GM12878 (cell line): ENCODE measurements around the gene CCDC191.

Experiments
- CHD2 ChIP-seq: IDR thresholded peaks from 2 replicates; pipeline ENCODE4 v1.6.1; 2011; ENCODE audit warnings: low read depth, low read length, improper control_type of control experiment, borderline replicate concordance
- MEF2A ChIP-seq: IDR thresholded peaks from 2 replicates; pipeline ENCODE4 v1.6.1; 2011; ENCODE audit warnings: low read depth, mild to moderate bottlenecking, low read length, moderate library complexity; ENCODE audit not compliant: insufficient read depth
- POLR2A ChIP-seq: IDR thresholded peaks from 2 replicates; pipeline ENCODE4 v1.6.1; 2011; ENCODE audit warnings: low read depth, mild to moderate bottlenecking, low read length
- POLR2AphosphoS5 ChIP-seq: IDR thresholded peaks from 2 replicates; pipeline ENCODE4 v1.6.1; 2011; ENCODE audit warnings: mild to moderate bottlenecking, low read length, inconsistent platforms
- RFX5 ChIP-seq: IDR thresholded peaks from 2 replicates; pipeline ENCODE4 v1.6.1; 2011; ENCODE audit warnings: low read depth, low read length, improper control_type of control experiment
- SP1 ChIP-seq: IDR thresholded peaks from one replicate; pipeline ENCODE4 v1.6.1; 2011; ENCODE audit warnings: low read depth, low read length
- TF ChIP-seq, protein P1 (sequence below), 3 experiments: IDR thresholded peaks in 2 of 3; conservative IDR thresholded peaks in 1 of 3; 2 replicates each; pipeline ENCODE4 v1.5.1; 2011; ENCODE audit warnings: low read depth in 3 of 3, low read length in 3 of 3, mild to moderate bottlenecking in 3 of 3, control low read depth in 2 of 3, moderate library complexity in 2 of 3, inconsistent platforms in 1 of 3, mixed read lengths in 1 of 3; ENCODE audit not compliant: control insufficient read depth in 2 of 3, insufficient read depth in 1 of 3; ENCODE audit errors: extremely low read depth in 1 of 3

- TF ChIP-seq, protein P1, sequence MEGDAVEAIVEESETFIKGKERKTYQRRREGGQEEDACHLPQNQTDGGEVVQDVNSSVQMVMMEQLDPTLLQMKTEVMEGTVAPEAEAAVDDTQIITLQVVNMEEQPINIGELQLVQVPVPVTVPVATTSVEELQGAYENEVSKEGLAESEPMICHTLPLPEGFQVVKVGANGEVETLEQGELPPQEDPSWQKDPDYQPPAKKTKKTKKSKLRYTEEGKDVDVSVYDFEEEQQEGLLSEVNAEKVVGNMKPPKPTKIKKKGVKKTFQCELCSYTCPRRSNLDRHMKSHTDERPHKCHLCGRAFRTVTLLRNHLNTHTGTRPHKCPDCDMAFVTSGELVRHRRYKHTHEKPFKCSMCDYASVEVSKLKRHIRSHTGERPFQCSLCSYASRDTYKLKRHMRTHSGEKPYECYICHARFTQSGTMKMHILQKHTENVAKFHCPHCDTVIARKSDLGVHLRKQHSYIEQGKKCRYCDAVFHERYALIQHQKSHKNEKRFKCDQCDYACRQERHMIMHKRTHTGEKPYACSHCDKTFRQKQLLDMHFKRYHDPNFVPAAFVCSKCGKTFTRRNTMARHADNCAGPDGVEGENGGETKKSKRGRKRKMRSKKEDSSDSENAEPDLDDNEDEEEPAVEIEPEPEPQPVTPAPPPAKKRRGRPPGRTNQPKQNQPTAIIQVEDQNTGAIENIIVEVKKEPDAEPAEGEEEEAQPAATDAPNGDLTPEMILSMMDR (IDR thresholded peaks at IDR 0.05 in 2 of 3, conservative IDR thresholded peaks at IDR 0.05 in 1 of 3; ENCODE audit: control insufficient read depth in 2 of 3, extremely low read depth in 1 of 3, insufficient read depth in 1 of 3, low read depth in 3 of 3, low read length in 3 of 3), result no peak
- TF ChIP-seq POLR2AphosphoS5 (no peak), SP1 (no peak), POLR2A (no peak), CHD2 (no peak), MEF2A (no peak), RFX5 (no peak)
Measured at GRCh38 chr3:113927556-113927955, 128.8 kb downstream of the CCDC191 start.
